Measurements from ENCODE around the gene MSX1. TPM values are rescaled to one million over a fixed set of nuclear protein-coding genes. Genes with fewer than 3 reads are reported as not detected.
"Not testable (repeated sequence)": the region's sequence is repeated elsewhere in the genome, so short reads cannot be mapped to it uniquely, and the experiment has no call there.

MSX1 gene
- 0.33 TPM for total RNA-seq

GRCh38 chr4:4859325-4859798 lies at the start of gene MSX1:
Gene MSX1, plus strand, starts transcription at chr4:4859665. Its CDS starts 235 bp downstream, at chr4:4859900.
- DNase-seq (ENCODE audit: low spot score) (peak; percentile 89), ATAC-seq (peak; percentile 96)

GRCh38 chr4:4810092-4810774 lies 49.2 kb upstream of the MSX1 start:
- ATAC-seq (no peak), DNase-seq (ENCODE audit: low spot score) (no peak)

GRCh38 chr4:4810778-4811177 lies 48.7 kb upstream of the MSX1 start:
- DNase-seq (ENCODE audit: low spot score) (no peak), ATAC-seq (no peak)

- DNase-seq (ENCODE audit: low spot score) (no peak), ATAC-seq (peak; percentile 91)
Measured at GRCh38 chr4:4812145-4812794, 47.2 kb upstream of the MSX1 start.

- DNase-seq (ENCODE audit: low spot score) (no peak), ATAC-seq (no peak)
Measured at GRCh38 chr4:4818415-4819212, 40.9 kb upstream of the MSX1 start.

GRCh38 chr4:4819213-4819606 lies 40.3 kb upstream of the MSX1 start:
- DNase-seq (ENCODE audit: low spot score) (no peak), ATAC-seq (no peak)

- ATAC-seq (no peak), DNase-seq (ENCODE audit: low spot score) (no peak)
Measured at GRCh38 chr4:4820261-4820660, 39.2 kb upstream of the MSX1 start.

- DNase-seq (ENCODE audit: low spot score), result no peak
- no peak for ATAC-seq
Measured at GRCh38 chr4:4820739-4821138, 38.7 kb upstream of the MSX1 start.

GRCh38 chr4:4821577-4821976 lies 37.9 kb upstream of the MSX1 start:
- no peak for DNase-seq (ENCODE audit: low spot score)
- no peak for ATAC-seq

- ATAC-seq; DNase-seq (ENCODE audit: low spot score): not testable (repeated sequence)
Measured at GRCh38 chr4:4822286-4822685, 37.2 kb upstream of the MSX1 start.

GRCh38 chr4:4823621-4824162 lies 35.8 kb upstream of the MSX1 start:
- DNase-seq (ENCODE audit: low spot score), result no peak

GRCh38 chr4:4824232-4824631 lies 35.2 kb upstream of the MSX1 start:
- DNase-seq (ENCODE audit: low spot score), result no peak
- no peak for ATAC-seq

More at GRCh38 chr4:4823621-4824162, 35.8 kb upstream of the MSX1 start:
- no peak for ATAC-seq

- ATAC-seq, result no peak
- no peak for DNase-seq (ENCODE audit: low spot score)
Measured at GRCh38 chr4:4825431-4825830, 34.0 kb upstream of the MSX1 start.

GRCh38 chr4:4829837-4830236 lies 29.6 kb upstream of the MSX1 start:
- ATAC-seq, result no peak

GRCh38 chr4:4831266-4831665 lies 28.2 kb upstream of the MSX1 start:
- ATAC-seq (no peak), DNase-seq (ENCODE audit: low spot score) (no peak)

More at GRCh38 chr4:4829837-4830236, 29.6 kb upstream of the MSX1 start:
- DNase-seq (ENCODE audit: low spot score), result no peak

- ATAC-seq, result no peak
- DNase-seq (ENCODE audit: low spot score), result no peak
Measured at GRCh38 chr4:4831825-4832224, 27.6 kb upstream of the MSX1 start.

GRCh38 chr4:4836044-4836443 lies 23.4 kb upstream of the MSX1 start:
- DNase-seq (ENCODE audit: low spot score) (no peak), ATAC-seq (no peak)

GRCh38 chr4:4837316-4837715 lies 22.1 kb upstream of the MSX1 start:
- ATAC-seq, result no peak
- no peak for DNase-seq (ENCODE audit: low spot score)

GRCh38 chr4:4838051-4838935 lies 21.2 kb upstream of the MSX1 start:
- DNase-seq (ENCODE audit: low spot score) (no peak), ATAC-seq (no peak)
